Small intestine (tissue), 7 donors: Measurements from ENCODE around the gene RPS15A. TPM values are rescaled to one million over a fixed set of nuclear protein-coding genes. Genes with fewer than 3 reads are reported as not detected.

Experiments
- DNase-seq, 2 donors: peaks; one replicate each; pipeline versions ENCODE4 v3.0.0 to v3.0.0-alpha.2; 2013
- FAIRE-seq: peaks from 2 replicates; lab custom pipeline; 2012; peaks lifted over from hg19 to GRCh38; lab: Jason Lieb, UNC
- H3K27ac ChIP-seq, 3 donors: one replicate each; pipeline ENCODE4 v1.5.1; 2013; ENCODE audit warnings: low read length in 2 of 3, mild to moderate bottlenecking in 2 of 3, control low read depth in 1 of 3, inconsistent platforms in 1 of 3, low read depth in 1 of 3, moderate library complexity in 1 of 3
- H3K27me3 ChIP-seq, 3 donors: one replicate each; pipeline ENCODE4 v1.6.1; 2013; ENCODE audit warnings: low read length in 3 of 3, inconsistent platforms in 1 of 3; ENCODE audit not compliant: control insufficient read depth in 3 of 3, insufficient read depth in 3 of 3
- H3K36me3 ChIP-seq, 3 donors: one replicate each; pipeline ENCODE4 v1.6.1; 2013; ENCODE audit warnings: low read length in 3 of 3, inconsistent platforms in 1 of 3, low read depth in 1 of 3, mild to moderate bottlenecking in 1 of 3, moderate library complexity in 1 of 3; ENCODE audit not compliant: control insufficient read depth in 3 of 3, insufficient read depth in 2 of 3
- H3K4me1 ChIP-seq, 3 donors: one replicate each; pipeline ENCODE4 v1.6.1; 2013; ENCODE audit warnings: low read length in 2 of 3, inconsistent platforms in 1 of 3, low read depth in 1 of 3, mild to moderate bottlenecking in 1 of 3, moderate library complexity in 1 of 3; ENCODE audit not compliant: control insufficient read depth in 3 of 3, insufficient read depth in 2 of 3
- H3K4me3 ChIP-seq, 3 donors: one replicate each; pipeline ENCODE4 v1.5.1; 2013; ENCODE audit warnings: low read length in 3 of 3, control low read depth in 1 of 3, inconsistent platforms in 1 of 3, low read depth in 1 of 3, mild to moderate bottlenecking in 1 of 3, moderate library complexity in 1 of 3
- H3K9me3 ChIP-seq, 2 donors: one replicate each; pipeline ENCODE4 v1.6.1; 2013; ENCODE audit warnings: low read depth in 1 of 2, low read length in 1 of 2; ENCODE audit not compliant: control insufficient read depth in 2 of 2, insufficient read depth in 1 of 2
- WGBS, 3 donors: extraction: QIAGEN DNeasy Blood & Tissue Kit; methylation state at CpG; one replicate each; pipeline ENCODE4 v1.1.7; 2013; 5-methylcytosine and 5-hydroxymethylcytosine counted together
- polyA plus RNA-seq, 4 donors: library from polyadenylated mRNA; stranded (reverse) in 3 of 4; unstranded in 1 of 4; fragments of 200-250 nt in 3 of 4; fragments of 120-200 nt in 1 of 4; gene quantifications; one replicate each; pipeline versions ENCODE4 v1.2.1 to v1.2.3, GENCODE V29; 2013
- donor health status: healthy with polysubstance abuse.
- donor health status: control.
- donor health status: control.
- donor health status: Bipolar disorder and iron deficiency.
- donor health status: healthy.

RPS15A gene
- polyA plus RNA-seq, 4 donors = 2,630 to 4,880 (median 3,438) TPM

GRCh38 chr16:18803569-18804462 lies 13.7 kb upstream of the RPS15A start:
- H3K4me1 ChIP-seq = peaks cover 3 to 10% (median 4%) of the 10 kb centered on the region in 3 donors
- FAIRE-seq = no peak
- H3K36me3 ChIP-seq = peaks cover 0 to 7% (median under 1%) of the 10 kb centered on the region in 3 donors
- no peak for DNase-seq
- no peak overlapping the region for H3K4me3 ChIP-seq
- H3K27ac ChIP-seq = no peak overlapping the region
- no peaks in the 10 kb centered on the region for H3K9me3 ChIP-seq
- H3K27me3 ChIP-seq = no peaks in the 10 kb centered on the region
- WGBS, 3 donors = 60 to 75% (median 65%) methylated on average over 5 of the region's 5 CpGs

- 92 to 94% (median 92%) methylated on average over 16 of the region's 16 CpGs for WGBS, 3 donors
- no peak for FAIRE-seq
- no peaks in the 10 kb centered on the region for H3K9me3 ChIP-seq
- H3K27ac ChIP-seq = peak overlapping the region in 1 of 3 donors; percentile 54
- no peak for DNase-seq
- H3K4me1 ChIP-seq = peaks cover 3 to 10% (median 4%) of the 10 kb centered on the region in 3 donors
- H3K27me3 ChIP-seq = no peaks in the 10 kb centered on the region
- H3K36me3 ChIP-seq = peaks cover 0 to 5% (median under 1%) of the 10 kb centered on the region in 3 donors
- no peak overlapping the region for H3K4me3 ChIP-seq
Observed at GRCh38 chr16:18802767-18803343, 12.7 kb upstream of the RPS15A start.

- H3K4me1 ChIP-seq = peaks cover 3 to 10% (median 7%) of the 10 kb centered on the region in 3 donors
- WGBS, 3 donors = 0% methylated on average over 67 to 77 of the region's 77 CpGs
- peak within 1 kb of the TSS; percentile 82 to 98 (median 85) for H3K4me3 ChIP-seq
- H3K27ac ChIP-seq = peak within 1 kb of the TSS; percentile 91 to 97 (median 93)
- peak; percentile 39 for FAIRE-seq
- H3K27me3 ChIP-seq = no peaks in the 10 kb centered on the region
- H3K9me3 ChIP-seq = no peaks in the 10 kb centered on the region
- peaks cover 0 to 2% (median 2%) of the 10 kb centered on the region in 3 donors for H3K36me3 ChIP-seq
- peak; percentile 100 for DNase-seq
Observed at GRCh38 chr16:18801145-18801972, 11.2 kb upstream of the RPS15A start, which contains the start of gene ARL6IP1. ARL6IP1 (minus strand) TSS chr16:18801549; CDS start chr16:18801466, 83 bp downstream.

- Histone ChIP-seq H3K27me3 (no peaks in the 10 kb centered on the region), H3K36me3 (peaks cover 0 to 4% (median 2%) of the 10 kb centered on the region in 3 donors), H3K4me1 (peaks cover 5 to 13% (median 10%) of the 10 kb centered on the region in 3 donors), H3K9me3 (no peaks in the 10 kb centered on the region), H3K4me3 (peak overlapping the region; percentile 82 to 98 (median 85)), H3K27ac (peak overlapping the region; percentile 91 to 94 (median 93))
- 0 to 1% (median 0%) methylated on average over 15 of the region's 15 CpGs for WGBS, 3 donors
- no peak for DNase-seq
- FAIRE-seq = no peak
Observed at GRCh38 chr16:18800775-18801144, 10.6 kb upstream of the RPS15A start.

- FAIRE-seq (no peak), DNase-seq (peak; percentile 28 to 36)
- H3K27me3 ChIP-seq = no peaks in the 10 kb centered on the region
- H3K4me1 ChIP-seq = peaks cover 5 to 16% (median 10%) of the 10 kb centered on the region in 3 donors
- WGBS, 3 donors = 0 to 3% (median 3%) methylated on average over 8 of the region's 8 CpGs
- peak overlapping the region; percentile 82 to 98 (median 85) for H3K4me3 ChIP-seq
- no peaks in the 10 kb centered on the region for H3K9me3 ChIP-seq
- peaks cover 0 to 4% (median 3%) of the 10 kb centered on the region in 3 donors for H3K36me3 ChIP-seq
- peak overlapping the region in 1 of 3 donors; percentile 91 for H3K27ac ChIP-seq
Observed at GRCh38 chr16:18800293-18800692, 10.2 kb upstream of the RPS15A start.

- H3K4me3 ChIP-seq = peak overlapping the region in 2 of 3 donors; percentile 82 to 85
- DNase-seq (no peak), FAIRE-seq (no peak)
- H3K4me1 ChIP-seq = peaks cover 5 to 16% (median 10%) of the 10 kb centered on the region in 3 donors
- no peak overlapping the region for H3K27ac ChIP-seq
- H3K9me3 ChIP-seq = no peaks in the 10 kb centered on the region
- 61 to 72% (median 64%) methylated on average over 3 of the region's 3 CpGs for WGBS, 3 donors
- peaks cover 3 to 5% (median 4%) of the 10 kb centered on the region in 3 donors for H3K36me3 ChIP-seq
- no peaks in the 10 kb centered on the region for H3K27me3 ChIP-seq
Observed at GRCh38 chr16:18799500-18799899, 9.4 kb upstream of the RPS15A start.

GRCh38 chr16:18797746-18798145 lies 7.6 kb upstream of the RPS15A start:
- Histone ChIP-seq H3K36me3 (peaks cover 10 to 16% (median 10%) of the 10 kb centered on the region in 3 donors), H3K9me3 (no peaks in the 10 kb centered on the region), H3K4me1 (peaks cover 5 to 16% (median 10%) of the 10 kb centered on the region in 3 donors), H3K4me3 (no peak overlapping the region), H3K27me3 (no peaks in the 10 kb centered on the region), H3K27ac (no peak overlapping the region)
- DNase-seq = no peak
- no peak for FAIRE-seq
- WGBS, 3 donors = 81 to 92% (median 83%) methylated on average over 4 of the region's 4 CpGs
